ENCODE results near the gene TK2. TPM values are rescaled to one million over a fixed set of nuclear protein-coding genes. Genes with fewer than 3 reads are reported as not detected.

The TK2 gene
- total and polyA plus RNA-seq, 2 experiments from 2014 or later, result 27.9 to 57.5 TPM

- Histone ChIP-seq H3K27ac (no peak overlapping the region), H3K9ac (no peak overlapping the region), H3K4me2 (ENCODE audit: unreplicated experiment) (no peak overlapping the region), H3K4me3 (no peak overlapping the region), H4K20me1 (ENCODE audit: insufficient read depth) (no peaks in the 10 kb centered on the region), H3K27me3 (replicated peaks; ENCODE audit: insufficient read depth) (no peaks in the 10 kb centered on the region), H3K79me2 (ENCODE audit: insufficient read depth) (no peaks in the 10 kb centered on the region), H3F3A (ENCODE audit: insufficient read depth) (no peaks in the 10 kb centered on the region), H3K36me3 (ENCODE audit: low read depth) (no peaks in the 10 kb centered on the region), H2AFZ (no peak overlapping the region), H3K4me1 (ENCODE audit: insufficient read depth) (no peaks in the 10 kb centered on the region), H3K9me2 (ENCODE audit: insufficient read depth) (no peaks in the 10 kb centered on the region), H3K9me3 (ENCODE audit: low read depth) (no peaks in the 10 kb centered on the region)
- no peak for TF ChIP-seq EZH2phosphoT487 (IDR thresholded peaks at IDR 0.05; ENCODE audit: insufficient read depth, low read depth)
- TF ChIP-seq EZH2 (IDR thresholded peaks at IDR 0.05; ENCODE audit: insufficient read depth, poor library complexity, severe bottlenecking), result no peak
- DNase-seq, result no peak
- WGBS, 2 experiments (ENCODE audit: low coverage in 1 of 2, low lambda C conversion rate in 2 of 2, missing lambda C conversion rate in 2 of 2), result 67 to 71% methylated on average over 7 of the region's 7 CpGs
- in situ Hi-C loops (cut with MboI), result no loop called here
These were observed 44.8 kb upstream of the TK2 start for GRCh38 chr16:66594739-66595138.

- Histone ChIP-seq H3K27me3 (replicated peaks; ENCODE audit: insufficient read depth) (no peaks in the 10 kb centered on the region), H3K4me3 (no peak overlapping the region), H3K79me2 (ENCODE audit: insufficient read depth) (no peaks in the 10 kb centered on the region), H3K4me2 (ENCODE audit: unreplicated experiment) (no peak overlapping the region), H4K20me1 (ENCODE audit: insufficient read depth) (no peaks in the 10 kb centered on the region), H3K36me3 (ENCODE audit: low read depth) (no peaks in the 10 kb centered on the region), H3K9ac (no peak overlapping the region), H3F3A (ENCODE audit: insufficient read depth) (no peaks in the 10 kb centered on the region), H2AFZ (no peak overlapping the region), H3K4me1 (ENCODE audit: insufficient read depth) (no peaks in the 10 kb centered on the region), H3K9me2 (ENCODE audit: insufficient read depth) (no peaks in the 10 kb centered on the region), H3K9me3 (ENCODE audit: low read depth) (no peaks in the 10 kb centered on the region), H3K27ac (no peak overlapping the region)
- WGBS, 2 experiments (ENCODE audit: low coverage in 1 of 2, low lambda C conversion rate in 2 of 2, missing lambda C conversion rate in 2 of 2), result 86 to 88% methylated on average over 3 of the region's 3 CpGs
- no peak for TF ChIP-seq EZH2phosphoT487 (IDR thresholded peaks at IDR 0.05; ENCODE audit: insufficient read depth, low read depth)
- no peak for TF ChIP-seq EZH2 (IDR thresholded peaks at IDR 0.05; ENCODE audit: insufficient read depth, poor library complexity, severe bottlenecking)
- no peak for DNase-seq
- in situ Hi-C loops (cut with MboI), result no loop called here
These were observed 42.9 kb upstream of the TK2 start for GRCh38 chr16:66592814-66593213.

- H3K4me3 ChIP-seq, result no peak overlapping the region
- no peaks in the 10 kb centered on the region for H3K27me3 ChIP-seq (replicated peaks; ENCODE audit: insufficient read depth)
- in situ Hi-C loops (cut with MboI), result no loop called here
- no peak for DNase-seq
- no peaks in the 10 kb centered on the region for H3K9me2 ChIP-seq (ENCODE audit: insufficient read depth)
- no peaks in the 10 kb centered on the region for H4K20me1 ChIP-seq (ENCODE audit: insufficient read depth)
- H3F3A ChIP-seq (ENCODE audit: insufficient read depth), result no peaks in the 10 kb centered on the region
- no peak overlapping the region for H3K27ac ChIP-seq
- no peaks in the 10 kb centered on the region for H3K36me3 ChIP-seq (ENCODE audit: low read depth)
- 87 to 88% methylated on average over 3 of the region's 3 CpGs for WGBS, 2 experiments (ENCODE audit: low coverage in 1 of 2, low lambda C conversion rate in 2 of 2, missing lambda C conversion rate in 2 of 2)
- TF ChIP-seq EZH2phosphoT487 (IDR thresholded peaks at IDR 0.05; ENCODE audit: insufficient read depth, low read depth) (no peak), EZH2 (IDR thresholded peaks at IDR 0.05; ENCODE audit: insufficient read depth, poor library complexity, severe bottlenecking) (no peak)
- H3K4me1 ChIP-seq (ENCODE audit: insufficient read depth), result no peaks in the 10 kb centered on the region
- no peak overlapping the region for H3K9ac ChIP-seq
- H3K4me2 ChIP-seq (ENCODE audit: unreplicated experiment), result no peak overlapping the region
- no peaks in the 10 kb centered on the region for H3K9me3 ChIP-seq (ENCODE audit: low read depth)
- H3K79me2 ChIP-seq (ENCODE audit: insufficient read depth), result no peaks in the 10 kb centered on the region
- H2AFZ ChIP-seq, result no peak overlapping the region
These were observed 42.3 kb upstream of the TK2 start for GRCh38 chr16:66592241-66592640.

- Histone ChIP-seq H3K9me3 (ENCODE audit: low read depth) (no peaks in the 10 kb centered on the region), H3K79me2 (ENCODE audit: insufficient read depth) (no peaks in the 10 kb centered on the region), H3F3A (ENCODE audit: insufficient read depth) (no peaks in the 10 kb centered on the region), H2AFZ (no peak overlapping the region), H3K4me1 (ENCODE audit: insufficient read depth) (no peaks in the 10 kb centered on the region), H3K4me2 (ENCODE audit: unreplicated experiment) (no peak overlapping the region), H3K27me3 (replicated peaks; ENCODE audit: insufficient read depth) (no peaks in the 10 kb centered on the region), H4K20me1 (ENCODE audit: insufficient read depth) (no peaks in the 10 kb centered on the region), H3K36me3 (ENCODE audit: low read depth) (no peaks in the 10 kb centered on the region), H3K9me2 (ENCODE audit: insufficient read depth) (no peaks in the 10 kb centered on the region), H3K27ac (no peak overlapping the region), H3K9ac (no peak overlapping the region), H3K4me3 (no peak overlapping the region)
- in situ Hi-C loops (cut with MboI), result no loop called here
- no peak for DNase-seq
- whole genome bisulfite sequencing, 2 experiments (ENCODE audit: low coverage in 1 of 2, low lambda C conversion rate in 2 of 2, missing lambda C conversion rate in 2 of 2), result 76 to 79% methylated on average over 4 of the region's 4 CpGs
- TF ChIP-seq EZH2phosphoT487 (IDR thresholded peaks at IDR 0.05; ENCODE audit: insufficient read depth, low read depth), result no peak
- no peak for TF ChIP-seq EZH2 (IDR thresholded peaks at IDR 0.05; ENCODE audit: insufficient read depth, poor library complexity, severe bottlenecking)
These were observed 41.1 kb upstream of the TK2 start for GRCh38 chr16:66591018-66591417.

- WGBS, 2 experiments (ENCODE audit: low coverage in 1 of 2, low lambda C conversion rate in 2 of 2, missing lambda C conversion rate in 2 of 2), result 89 to 93% methylated on average over 8 of the region's 8 CpGs
- no peaks in the 10 kb centered on the region for H3K4me1 ChIP-seq (ENCODE audit: insufficient read depth)
- no peaks in the 10 kb centered on the region for H3F3A ChIP-seq (ENCODE audit: insufficient read depth)
- no peak for DNase-seq
- H2AFZ ChIP-seq, result no peak overlapping the region
- no peaks in the 10 kb centered on the region for H3K36me3 ChIP-seq (ENCODE audit: low read depth)
- H3K9me3 ChIP-seq (ENCODE audit: low read depth), result no peaks in the 10 kb centered on the region
- no peaks in the 10 kb centered on the region for H3K79me2 ChIP-seq (ENCODE audit: insufficient read depth)
- no peaks in the 10 kb centered on the region for H4K20me1 ChIP-seq (ENCODE audit: insufficient read depth)
- H3K27ac ChIP-seq, result no peak overlapping the region
- no peak overlapping the region for H3K9ac ChIP-seq
- no peak overlapping the region for H3K4me3 ChIP-seq
- in situ Hi-C loops (cut with MboI), result no loop called here
- H3K4me2 ChIP-seq (ENCODE audit: unreplicated experiment), result no peak overlapping the region
- TF ChIP-seq EZH2phosphoT487 (IDR thresholded peaks at IDR 0.05; ENCODE audit: insufficient read depth, low read depth) (no peak), EZH2 (IDR thresholded peaks at IDR 0.05; ENCODE audit: insufficient read depth, poor library complexity, severe bottlenecking) (no peak)
- no peaks in the 10 kb centered on the region for H3K27me3 ChIP-seq (replicated peaks; ENCODE audit: insufficient read depth)
- H3K9me2 ChIP-seq (ENCODE audit: insufficient read depth), result no peaks in the 10 kb centered on the region
These were observed 40.4 kb upstream of the TK2 start for GRCh38 chr16:66590322-66590721.

Measured in GM23248 (cell line).